Upper lobe of left lung (tissue), 6 donors: ENCODE data around the gene KDELR1. TPM values are rescaled to one million over a fixed set of nuclear protein-coding genes. Genes with fewer than 3 reads are reported as not detected.
A peak's percentile ranks its signal among the peaks of the same experiment; 100 is the strongest.

Experiments used
- ATAC-seq, 2 donors: fragments of 200-7000 bp; cut with Tn5 transposase; one replicate each; pipeline ENCODE4 v1.9.1; 2022; ENCODE audit warnings: mild to moderate bottlenecking in 2 of 2, moderate library complexity in 2 of 2; ENCODE audit not compliant: low FRiP score in 2 of 2
- DNase-seq, 2 donors: peaks; one replicate each; pipeline ENCODE4 v3.0.0-alpha.2; 2019 to 2020
- H3K27ac ChIP-seq, 4 donors: fragments of 200-600 bp; sonication (generic); one replicate each; pipeline ENCODE4 v1.5.1; 2016 to 2019
- H3K27me3 ChIP-seq, 4 donors: fragments of 200-600 bp; sonication (generic); one replicate each; pipeline ENCODE4 v1.5.1; 2017 to 2019
- H3K36me3 ChIP-seq, 4 donors: fragments of 200-600 bp; sonication (generic); one replicate each; pipeline ENCODE4 v1.5.1; 2016 to 2019
- H3K4me1 ChIP-seq, 4 donors: fragments of 200-600 bp; sonication (generic); one replicate each; pipeline ENCODE4 v1.5.1; 2018 to 2019
- H3K4me3 ChIP-seq, 4 donors: fragments of 200-600 bp; sonication (generic); one replicate each; pipeline ENCODE4 v1.5.1; 2017 to 2019; ENCODE audit warnings: mild to moderate bottlenecking in 2 of 4, moderate library complexity in 1 of 4
- H3K9me3 ChIP-seq, 4 donors: fragments of 200-600 bp; sonication (generic); one replicate each; pipeline ENCODE4 v1.5.1; 2018 to 2019
- CTCF ChIP-seq, 6 experiments: fragments of 450-650 bp in 4 of 6; fragments of 200-600 bp in 2 of 6; sonication (generic) in 2 of 6; IDR thresholded peaks; one replicate each; pipeline ENCODE4 v1.5.1; 2016 to 2019; ENCODE audit warnings: antibody characterized with exemption in 6 of 6
- EP300 ChIP-seq, 4 donors: sonication (generic); formaldehyde crosslinking; IDR thresholded peaks; one replicate each; pipeline ENCODE4 v1.5.1; 2017; ENCODE audit warnings: antibody characterized with exemption in 4 of 4, control low read depth in 2 of 4
- POLR2A ChIP-seq, 4 donors: fragments of 450-650 bp; IDR thresholded peaks; one replicate each; pipeline ENCODE4 v1.5.1; 2016 to 2017; ENCODE audit warnings: antibody characterized with exemption in 4 of 4, mild to moderate bottlenecking in 2 of 4
- POLR2AphosphoS5 ChIP-seq, 2 donors: sonication (generic); formaldehyde crosslinking; IDR thresholded peaks; one replicate each; pipeline ENCODE4 v1.5.1; 2017; ENCODE audit warnings: antibody characterized with exemption in 2 of 2
- WGBS, 2 donors: methylation state at CpG; one replicate each; pipeline ENCODE4 v1.1.5; 2017 to 2018; 5-methylcytosine and 5-hydroxymethylcytosine counted together
- total RNA-seq, 6 donors: library from RNA; depleted of rRNA in 4 of 6; stranded (reverse); fragments of >200 nt in 4 of 6; gene quantifications; one replicate each; pipeline versions ENCODE4 v1.1.0 to v1.2.1, GENCODE V29; 2016 to 2021
- donor health status: DM: no; HTN: no; CAD: no; lungs with moderate emphysema.
- donor health status: DM: no; HTN: yes; CAD: no; lungs with severe emphysema.

Gene KDELR1
- total RNA-seq, 6 donors from 2014 or later, result 44.6 to 141 (median 96.8) TPM

- 35 to 44% methylated on average over 27 to 30 of the region's 30 CpGs for WGBS, 2 donors
Measured at GRCh38 chr19:48415806-48416221, 24.5 kb upstream of the KDELR1 start.

GRCh38 chr19:48415395-48415794 is 24.0 kb upstream of the KDELR1 start:
- WGBS, 2 donors, result 15 to 16% methylated on average over 13 to 14 of the region's 14 CpGs
- peaks cover 0 to 19% (median 0%) of the 10 kb centered on the region in 4 donors for H3K27me3 ChIP-seq
- H3K4me3 ChIP-seq, result peak overlapping the region in 3 of 4 donors; percentile 31 to 34 (median 32)
- no peaks in the 10 kb centered on the region for H3K36me3 ChIP-seq
- no peak for TF ChIP-seq CTCF (IDR thresholded peaks at IDR 0.05)
- TF ChIP-seq POLR2A (IDR thresholded peaks at IDR 0.05), result no peak
- no peak for TF ChIP-seq POLR2AphosphoS5 (IDR thresholded peaks at IDR 0.05)
- TF ChIP-seq EP300 (IDR thresholded peaks at IDR 0.05), result no peak
- ATAC-seq (peak; percentile 90 to 93), DNase-seq (peak; percentile 62 to 83)
- H3K27ac ChIP-seq, result no peak overlapping the region
- no peaks in the 10 kb centered on the region for H3K9me3 ChIP-seq
- peaks cover 3 to 23% (median 14%) of the 10 kb centered on the region in 4 donors for H3K4me1 ChIP-seq

More at GRCh38 chr19:48415806-48416221, 24.5 kb upstream of the KDELR1 start:
- Histone ChIP-seq H3K27ac (no peak overlapping the region), H3K9me3 (no peaks in the 10 kb centered on the region), H3K27me3 (peaks cover 0 to 19% (median 0%) of the 10 kb centered on the region in 4 donors), H3K36me3 (no peaks in the 10 kb centered on the region), H3K4me1 (peaks cover 3 to 23% (median 14%) of the 10 kb centered on the region in 4 donors), H3K4me3 (peak overlapping the region in 3 of 4 donors; percentile 26 to 34 (median 30))
- ATAC-seq (no peak), DNase-seq (peak in 1 of 2 donors; percentile 67)
- TF ChIP-seq POLR2A (IDR thresholded peaks at IDR 0.05), result no peak
- no peak for TF ChIP-seq CTCF (IDR thresholded peaks at IDR 0.05)
- no peak for TF ChIP-seq POLR2AphosphoS5 (IDR thresholded peaks at IDR 0.05)
- no peak for TF ChIP-seq EP300 (IDR thresholded peaks at IDR 0.05)

- 36 to 44% methylated on average over 13 to 24 of the region's 24 CpGs for WGBS, 2 donors
- H3K4me3 ChIP-seq, result peak overlapping the region in 1 of 4 donors; percentile 31
- TF ChIP-seq POLR2A (IDR thresholded peaks at IDR 0.05) (no peak), EP300 (IDR thresholded peaks at IDR 0.05) (no peak), POLR2AphosphoS5 (IDR thresholded peaks at IDR 0.05) (no peak), CTCF (IDR thresholded peaks at IDR 0.05) (no peak)
- H3K27ac ChIP-seq, result no peak overlapping the region
- no peak for DNase-seq
- peaks cover 3 to 23% (median 14%) of the 10 kb centered on the region in 4 donors for H3K4me1 ChIP-seq
- H3K9me3 ChIP-seq, result no peaks in the 10 kb centered on the region
- H3K36me3 ChIP-seq, result no peaks in the 10 kb centered on the region
- H3K27me3 ChIP-seq, result peaks cover 0 to 19% (median 0%) of the 10 kb centered on the region in 4 donors
- no peak for ATAC-seq
Measured at GRCh38 chr19:48413879-48414587, 22.7 kb upstream of the KDELR1 start.

GRCh38 chr19:48405850-48406249 is 14.5 kb upstream of the KDELR1 start:
- H3K36me3 ChIP-seq, result no peaks in the 10 kb centered on the region
- 72 to 82% methylated on average over 13 of the region's 13 CpGs for WGBS, 2 donors
- no peak overlapping the region for H3K27ac ChIP-seq
- no peak overlapping the region for H3K4me3 ChIP-seq
- no peak for ATAC-seq
- H3K27me3 ChIP-seq, result no peaks in the 10 kb centered on the region
- H3K4me1 ChIP-seq, result no peaks in the 10 kb centered on the region
- no peak for DNase-seq
- TF ChIP-seq POLR2A (IDR thresholded peaks at IDR 0.05), result no peak
- TF ChIP-seq EP300 (IDR thresholded peaks at IDR 0.05), result no peak
- no peak for TF ChIP-seq CTCF (IDR thresholded peaks at IDR 0.05)
- TF ChIP-seq POLR2AphosphoS5 (IDR thresholded peaks at IDR 0.05), result no peak
- H3K9me3 ChIP-seq, result no peaks in the 10 kb centered on the region
